GM23248 (cell line): Measurements from ENCODE around the gene ADCY5.

ENCODE experiments used
- EZH2 ChIP-seq: fragments of 200-600 bp; sonication (generic); IDR thresholded peaks from 2 replicates; pipeline ENCODE4 v1.6.1; 2018; ENCODE audit warnings: antibody characterized with exemption, mild to moderate bottlenecking; ENCODE audit not compliant: insufficient read depth, poor library complexity, severe bottlenecking
- EZH2phosphoT487 ChIP-seq: fragments of 200-600 bp; sonication (generic); IDR thresholded peaks from 2 replicates; pipeline ENCODE4 v1.6.1; 2018; ENCODE audit warnings: antibody characterized with exemption, moderate library complexity, mild to moderate bottlenecking, low read depth; ENCODE audit not compliant: insufficient read depth

- TF ChIP-seq EZH2phosphoT487 (no peak), EZH2 (no peak)
These were observed 29.4 kb upstream of the ADCY5 start for GRCh38 chr3:123478314-123478713.
